Tibial nerve (tissue), 4 donors: ENCODE measurements around the gene OSBPL10. TPM values are rescaled to one million over a fixed set of nuclear protein-coding genes. Genes with fewer than 3 reads are reported as not detected.

Source experiments
- DNase-seq, 2 donors: peaks; one replicate each; pipeline ENCODE4 v3.0.0-alpha.2; 2019; ENCODE audit warnings: low spot score in 2 of 2
- H3K27ac ChIP-seq, 4 donors: fragments of 200-600 bp; sonication (generic) in 3 of 4; one replicate each; pipeline ENCODE4 v1.5.1; 2017 to 2019; ENCODE audit warnings: mild to moderate bottlenecking in 1 of 4
- H3K27me3 ChIP-seq, 2 donors: fragments of 200-600 bp; sonication (generic) in 1 of 2; one replicate each; pipeline versions ENCODE4 v1.5.1 to v1.6.0; 2017 to 2019
- H3K36me3 ChIP-seq, 3 donors: fragments of 200-600 bp; sonication (generic); one replicate each; pipeline ENCODE4 v1.5.1; 2018 to 2019
- H3K4me1 ChIP-seq, 4 donors: fragments of 200-600 bp; sonication (generic) in 3 of 4; one replicate each; pipeline ENCODE4 v1.5.1; 2017 to 2019
- H3K4me3 ChIP-seq, 4 donors: fragments of 200-600 bp; sonication (generic) in 3 of 4; one replicate each; pipeline ENCODE4 v1.5.1; 2017 to 2019; ENCODE audit warnings: mild to moderate bottlenecking in 1 of 4, moderate library complexity in 1 of 4
- H3K9me3 ChIP-seq, 4 donors: fragments of 200-600 bp; sonication (generic) in 3 of 4; one replicate each; pipeline ENCODE4 v1.5.1; 2017 to 2019
- CTCF ChIP-seq, 5 experiments: fragments of 200-600 bp in 3 of 5; fragments of 450-650 bp in 2 of 5; sonication (generic) in 3 of 5; IDR thresholded peaks; one replicate each; pipeline ENCODE4 v1.5.1; 2016 to 2019; ENCODE audit warnings: antibody characterized with exemption in 5 of 5, mild to moderate bottlenecking in 3 of 5, moderate library complexity in 2 of 5
- EP300 ChIP-seq, 2 donors: sonication (generic); formaldehyde crosslinking; IDR thresholded peaks; one replicate each; pipeline ENCODE4 v1.6.1; 2017; ENCODE audit warnings: antibody characterized with exemption in 2 of 2, mild to moderate bottlenecking in 1 of 2
- POLR2A ChIP-seq, 2 donors: fragments of 450-650 bp; IDR thresholded peaks; one replicate each; pipeline ENCODE4 v1.6.1; 2017; ENCODE audit warnings: antibody characterized with exemption in 2 of 2, mild to moderate bottlenecking in 2 of 2, moderate library complexity in 2 of 2
- WGBS, 2 donors: methylation state at CpG; one replicate each; pipeline ENCODE4 v1.1.5; 2018; 5-methylcytosine and 5-hydroxymethylcytosine counted together
- total RNA-seq, 4 donors: library from RNA; depleted of rRNA; stranded (reverse); fragments of >200 nt; gene quantifications; one replicate each; pipeline ENCODE4 v1.1.0, GENCODE V29; 2016

The OSBPL10 gene
- total RNA-seq, 4 donors from 2014 or later, result 45.0 to 79.2 (median 60.4) TPM

DNA sequence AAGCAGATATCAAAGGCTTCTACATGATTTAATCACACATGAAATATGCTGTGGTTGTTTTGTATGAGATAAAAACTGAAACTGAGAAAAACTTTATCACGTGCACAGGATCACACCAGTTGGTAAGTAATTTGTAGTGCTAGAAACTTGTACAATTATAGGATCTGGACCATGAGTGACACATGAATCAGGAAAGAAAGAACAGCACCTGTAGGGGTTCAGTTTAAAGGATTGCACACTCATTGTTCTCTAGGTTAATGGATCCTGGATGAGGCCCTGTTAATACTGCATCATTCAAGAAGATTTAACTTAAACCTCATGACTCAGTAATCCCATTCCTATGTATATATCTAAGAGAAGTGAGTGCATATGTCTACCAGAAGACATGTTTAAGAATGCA, 360.4 kb downstream of the OSBPL10 start:
- Histone ChIP-seq H3K27ac (no peak overlapping the region), H3K27me3 (no peaks in the 10 kb centered on the region), H3K4me1 (no peaks in the 10 kb centered on the region), H3K4me3 (no peak overlapping the region), H3K9me3 (no peaks in the 10 kb centered on the region), H3K36me3 (peaks cover 0 to 39% (median 0%) of the 10 kb centered on the region in 3 donors)
- TF ChIP-seq POLR2A (IDR thresholded peaks at IDR 0.05), result no peak
- TF ChIP-seq CTCF (IDR thresholded peaks at IDR 0.05), result no peak
- no peak for TF ChIP-seq EP300 (IDR thresholded peaks at IDR 0.05)
- 96 to 98% methylated on average over 1 of the region's 1 CpG for WGBS, 2 donors
- DNase-seq, result no peak

DNA sequence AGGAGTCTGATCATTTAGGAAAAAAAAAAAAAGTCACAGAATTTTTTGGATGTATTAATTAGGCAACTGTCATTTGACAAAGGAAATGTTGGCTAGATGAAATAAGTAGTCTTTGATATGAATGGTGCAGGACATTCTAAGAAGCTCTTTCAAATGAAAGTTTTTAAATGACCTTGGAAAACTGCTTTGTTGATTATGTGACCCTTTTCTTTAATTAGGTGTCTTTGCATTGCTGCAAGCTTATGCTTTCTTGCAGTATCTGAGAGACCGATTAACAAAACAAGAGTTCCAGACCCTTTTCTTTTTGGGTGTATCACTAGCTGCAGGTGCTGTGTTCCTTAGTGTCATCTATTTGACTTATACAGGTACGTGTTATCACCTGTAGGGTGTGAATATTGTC, 364.4 kb downstream of the OSBPL10 start:
- 86 to 93% methylated on average over 2 of the region's 2 CpGs for WGBS, 2 donors

DNA sequence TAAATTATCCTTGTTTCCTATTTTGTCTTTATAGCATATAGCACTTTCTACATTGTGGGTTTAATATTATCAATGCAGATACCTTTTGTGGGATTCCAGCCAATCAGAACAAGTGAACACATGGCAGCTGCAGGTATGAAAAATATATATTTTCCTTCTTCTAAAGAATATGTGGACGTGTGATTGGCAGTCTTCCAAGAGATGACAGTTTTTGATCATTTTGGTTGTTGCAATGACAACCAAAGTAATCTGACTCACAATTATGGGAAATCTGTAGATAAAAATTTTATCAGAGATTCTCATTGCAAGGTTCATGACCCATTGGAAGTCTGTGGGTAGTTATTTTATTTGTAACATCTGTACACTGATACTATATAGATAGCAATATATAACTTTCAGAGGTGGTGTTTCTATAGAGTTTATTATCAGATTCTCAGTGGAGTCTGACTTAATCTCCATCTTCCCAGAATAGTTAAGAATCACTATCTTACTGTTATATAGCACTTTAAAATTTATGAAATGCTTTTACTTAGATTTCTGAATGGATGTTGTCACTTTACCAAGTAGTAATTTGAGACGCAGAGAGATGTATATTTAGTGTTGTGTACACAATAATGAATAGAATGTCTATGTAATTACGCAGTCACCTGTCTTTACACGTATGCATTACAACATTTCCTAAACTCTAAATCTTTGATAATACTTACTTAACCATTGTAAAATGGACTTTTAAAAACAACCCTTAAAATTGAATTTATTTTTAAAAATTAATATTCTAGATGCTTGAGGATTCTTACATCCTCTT, 365.8 kb downstream of the OSBPL10 start:
- Histone ChIP-seq H3K27me3 (no peaks in the 10 kb centered on the region), H3K4me3 (no peak overlapping the region), H3K4me1 (no peaks in the 10 kb centered on the region), H3K36me3 (peaks cover 0 to 15% (median 0%) of the 10 kb centered on the region in 3 donors), H3K27ac (no peak overlapping the region), H3K9me3 (no peaks in the 10 kb centered on the region)
- 79 to 83% methylated on average over 4 of the region's 4 CpGs for WGBS, 2 donors
- TF ChIP-seq EP300 (IDR thresholded peaks at IDR 0.05) (no peak), CTCF (IDR thresholded peaks at IDR 0.05) (no peak), POLR2A (IDR thresholded peaks at IDR 0.05) (no peak)
- DNase-seq, result no peak

More for the DNA sequence above, 364.4 kb downstream of the OSBPL10 start:
- no peaks in the 10 kb centered on the region for H3K4me1 ChIP-seq
- H3K27me3 ChIP-seq, result no peaks in the 10 kb centered on the region
- no peak for DNase-seq
- no peaks in the 10 kb centered on the region for H3K9me3 ChIP-seq
- no peak overlapping the region for H3K4me3 ChIP-seq
- TF ChIP-seq POLR2A (IDR thresholded peaks at IDR 0.05) (no peak), EP300 (IDR thresholded peaks at IDR 0.05) (no peak), CTCF (IDR thresholded peaks at IDR 0.05) (no peak)
- peaks cover 0 to 25% (median 0%) of the 10 kb centered on the region in 3 donors for H3K36me3 ChIP-seq
- H3K27ac ChIP-seq, result no peak overlapping the region

- Histone ChIP-seq H3K9me3 (no peaks in the 10 kb centered on the region), H3K27ac (no peak overlapping the region), H3K36me3 (peaks cover 0 to 6% (median 0%) of the 10 kb centered on the region in 3 donors), H3K27me3 (no peaks in the 10 kb centered on the region), H3K4me3 (no peak overlapping the region), H3K4me1 (no peaks in the 10 kb centered on the region)
- no peak for DNase-seq
- no peak for TF ChIP-seq EP300 (IDR thresholded peaks at IDR 0.05)
- no peak for TF ChIP-seq CTCF (IDR thresholded peaks at IDR 0.05)
- TF ChIP-seq POLR2A (IDR thresholded peaks at IDR 0.05), result no peak
- 75 to 79% methylated on average over 5 of the region's 5 CpGs for WGBS, 2 donors
Measured at GRCh38 chr3:31614162-31614921, 366.7 kb downstream of the OSBPL10 start.

DNA sequence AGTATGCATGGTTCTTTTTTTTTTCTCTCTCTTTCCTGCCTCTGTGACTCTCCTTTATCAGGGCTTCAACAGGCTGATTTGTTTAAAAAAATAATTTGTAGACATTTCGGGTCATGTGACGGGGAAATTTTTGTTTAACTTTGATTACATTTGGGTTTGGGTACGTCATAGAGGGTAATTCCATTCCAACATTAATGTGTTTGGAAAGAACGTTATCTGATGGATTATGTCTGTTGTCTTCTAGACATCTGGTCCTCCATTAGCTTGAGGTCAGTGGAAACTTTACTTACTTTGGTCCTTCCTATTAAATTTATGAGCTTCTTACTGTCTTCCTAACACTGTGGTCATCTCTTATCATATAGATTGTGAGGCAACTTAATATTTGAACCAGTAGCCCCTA, 367.4 kb downstream of the OSBPL10 start:
- no peaks in the 10 kb centered on the region for H3K9me3 ChIP-seq
- no peaks in the 10 kb centered on the region for H3K4me1 ChIP-seq
- H3K4me3 ChIP-seq, result no peak overlapping the region
- no peak for DNase-seq
- no peaks in the 10 kb centered on the region for H3K36me3 ChIP-seq
- no peaks in the 10 kb centered on the region for H3K27me3 ChIP-seq
- H3K27ac ChIP-seq, result no peak overlapping the region
- TF ChIP-seq EP300 (IDR thresholded peaks at IDR 0.05) (no peak), CTCF (IDR thresholded peaks at IDR 0.05) (no peak), POLR2A (IDR thresholded peaks at IDR 0.05) (no peak)
- 95 to 96% methylated on average over 4 of the region's 4 CpGs for WGBS, 2 donors
